Astrocyte of the spinal cord (primary cell): Measurements from ENCODE around the gene STK11.

Source experiments
- DNase-seq: peaks from one replicate; pipeline ENCODE4 v3.0.0; 2011; ENCODE audit warnings: low read depth, low spot score
- H3K4me3 ChIP-seq: 2 replicates; pipeline ENCODE4 v1.5.1; 2011; ENCODE audit warnings: low read depth, mild to moderate bottlenecking, low read length, moderate library complexity
- CTCF ChIP-seq: IDR thresholded peaks from 2 replicates; pipeline ENCODE4 v1.5.1; 2012; ENCODE audit warnings: low read depth, mild to moderate bottlenecking, low read length, inconsistent platforms
- in situ Hi-C: cut with HindIII; loops from 2 replicates; pipeline ENCODE4 v1.10.0; 2017; ENCODE audit warnings: low sequenced_read_pairs

STK11 gene

GRCh38 chr19:1218751-1219567 lies 13.4 kb downstream of the STK11 start:
- no peak overlapping the region for H3K4me3 ChIP-seq
- no peak for DNase-seq
- in situ Hi-C loops = no loop called here
- no peak for TF ChIP-seq CTCF

DNA sequence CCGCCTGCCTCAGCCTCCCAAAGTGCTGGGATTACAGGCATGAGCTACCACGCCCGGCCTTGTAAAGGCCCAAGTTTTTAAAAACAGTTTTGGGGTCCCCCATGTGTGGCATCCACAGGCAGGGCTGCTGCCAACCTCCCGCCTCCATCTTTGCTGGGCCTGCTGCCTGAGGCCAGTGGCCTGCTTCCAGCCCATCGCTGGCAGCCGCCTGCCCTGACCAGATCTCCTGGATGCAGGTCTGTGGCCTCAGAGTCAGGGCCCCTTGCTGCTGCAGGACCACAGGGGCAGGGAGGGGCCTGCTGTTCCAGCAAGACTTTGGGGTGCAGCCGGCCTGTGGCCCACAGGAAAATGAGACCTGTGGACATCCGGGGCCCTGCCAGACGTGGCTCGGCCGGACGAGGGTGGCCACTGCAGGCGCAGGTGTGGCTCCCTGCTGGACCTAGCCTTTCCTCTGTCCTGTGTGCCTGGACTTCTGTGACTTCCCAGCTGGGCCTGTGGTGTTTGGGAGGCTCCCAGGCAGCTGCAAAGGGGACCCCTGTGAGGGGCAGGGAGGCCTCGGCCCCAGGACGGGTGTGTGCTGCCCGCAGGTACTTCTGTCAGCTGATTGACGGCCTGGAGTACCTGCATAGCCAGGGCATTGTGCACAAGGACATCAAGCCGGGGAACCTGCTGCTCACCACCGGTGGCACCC lies 14.4 kb downstream of the STK11 start:
- DNase-seq = no peak
- H3K4me3 ChIP-seq = no peak overlapping the region
- in situ Hi-C loops = no loop called here
- no peak for TF ChIP-seq CTCF

DNA sequence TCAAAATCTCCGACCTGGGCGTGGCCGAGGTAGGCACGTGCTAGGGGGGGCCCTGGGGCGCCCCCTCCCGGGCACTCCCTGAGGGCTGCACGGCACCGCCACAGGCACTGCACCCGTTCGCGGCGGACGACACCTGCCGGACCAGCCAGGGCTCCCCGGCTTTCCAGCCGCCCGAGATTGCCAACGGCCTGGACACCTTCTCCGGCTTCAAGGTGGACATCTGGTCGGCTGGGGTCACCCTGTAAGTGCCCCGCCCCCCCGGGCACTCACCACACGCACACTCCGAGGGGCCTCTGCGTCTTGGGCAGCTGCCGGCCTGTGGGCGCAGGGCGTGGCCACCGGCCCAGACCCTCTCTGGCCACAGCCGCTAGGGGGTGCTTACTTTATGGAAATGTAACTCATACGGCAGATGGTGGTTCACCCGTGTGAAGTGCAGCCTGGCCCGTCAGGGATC lies 14.9 kb downstream of the STK11 start:
- in situ Hi-C loops = no loop called here
- TF ChIP-seq CTCF = peak; percentile 20
- DNase-seq = no peak
- no peak overlapping the region for H3K4me3 ChIP-seq

DNA sequence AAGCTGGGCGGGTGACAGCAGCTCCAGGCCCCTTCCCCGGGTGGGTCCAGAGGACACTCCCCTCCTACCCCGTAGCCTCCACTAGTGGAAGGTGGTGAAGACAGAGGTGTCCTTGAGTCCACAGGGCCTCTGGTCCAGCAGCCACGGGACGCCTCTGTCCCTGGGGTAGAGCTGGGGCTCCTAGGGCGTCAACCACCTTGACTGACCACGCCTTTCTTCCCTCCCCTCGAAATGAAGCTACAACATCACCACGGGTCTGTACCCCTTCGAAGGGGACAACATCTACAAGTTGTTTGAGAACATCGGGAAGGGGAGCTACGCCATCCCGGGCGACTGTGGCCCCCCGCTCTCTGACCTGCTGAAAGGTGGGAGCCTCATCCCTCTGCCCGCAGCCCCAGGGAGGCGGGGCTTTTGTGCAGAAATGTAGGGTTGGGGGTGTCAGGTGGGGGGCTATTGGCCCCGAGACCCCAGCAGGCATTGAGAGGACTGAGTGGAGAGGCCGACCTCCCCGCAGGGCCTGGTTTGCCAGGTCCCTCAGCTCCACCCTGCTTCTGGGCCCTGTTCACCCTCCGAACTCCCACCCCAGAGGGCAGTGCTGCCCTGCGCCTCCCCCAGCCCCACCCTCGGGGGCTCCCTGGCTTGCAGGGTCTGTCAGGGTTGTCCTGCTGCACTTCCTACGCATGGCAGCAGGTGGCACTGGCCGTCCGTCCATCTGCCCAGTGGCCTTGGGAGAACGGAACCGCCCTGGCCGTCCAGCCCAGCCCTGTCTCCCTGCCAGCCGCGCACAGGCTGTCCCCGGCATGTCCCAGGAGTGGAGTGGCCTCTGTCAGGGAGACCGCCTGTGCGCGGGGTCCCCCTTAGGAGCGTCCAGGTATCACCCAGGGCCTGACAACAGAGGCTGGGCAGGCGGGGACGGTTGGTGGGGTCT lies 15.7 kb downstream of the STK11 start:
- DNase-seq = peak; percentile 50
- in situ Hi-C loops = no loop called here
- TF ChIP-seq CTCF = peak; percentile 77
- H3K4me3 ChIP-seq = no peak overlapping the region

- no peak for TF ChIP-seq CTCF
- in situ Hi-C loops = no loop called here
- H3K4me3 ChIP-seq = no peak overlapping the region
Measured at GRCh38 chr19:1221904-1222255, 16.3 kb downstream of the STK11 start.

GRCh38 chr19:1222394-1222793 lies 16.8 kb downstream of the STK11 start:
- in situ Hi-C loops = no loop called here
- TF ChIP-seq CTCF = peak; percentile 31
- no peak overlapping the region for H3K4me3 ChIP-seq
- no peak for DNase-seq

More at GRCh38 chr19:1221904-1222255, 16.3 kb downstream of the STK11 start:
- DNase-seq = no peak
